Tibial artery (tissue), 4 donors: ENCODE results near the gene COPB2.
A peak's percentile ranks its signal among the peaks of the same experiment; 100 is the strongest.

Source experiments
- DNase-seq, 2 donors: peaks; one replicate each; pipeline ENCODE4 v3.0.0-alpha.2; 2019
- H3K27ac ChIP-seq, 2 donors: fragments of 200-600 bp; sonication (generic) in 1 of 2; 1 replicate in 1 of 2; 2 replicates in 1 of 2; pipeline ENCODE4 v1.5.1; 2018 to 2019; ENCODE audit warnings: mild to moderate bottlenecking in 1 of 2
- H3K27me3 ChIP-seq, 2 donors: fragments of 200-600 bp; sonication (generic) in 1 of 2; one replicate each; pipeline versions ENCODE4 v1.5.1 to v1.6.0; 2016 to 2019
- H3K36me3 ChIP-seq, 3 donors: fragments of 200-600 bp; sonication (generic) in 2 of 3; one replicate each; pipeline ENCODE4 v1.5.1; 2016 to 2019; ENCODE audit warnings: mild to moderate bottlenecking in 2 of 3
- H3K4me1 ChIP-seq, 4 donors: fragments of 200-600 bp; sonication (generic) in 2 of 4; 1 replicate in 3 of 4; 2 replicates in 1 of 4; pipeline ENCODE4 v1.5.1; 2016 to 2019
- H3K4me3 ChIP-seq, 2 donors: fragments of 200-600 bp; sonication (generic) in 1 of 2; 1 replicate in 1 of 2; 2 replicates in 1 of 2; pipeline ENCODE4 v1.5.1; 2018 to 2019; ENCODE audit warnings: mild to moderate bottlenecking in 2 of 2
- H3K9me3 ChIP-seq, 3 donors: fragments of 200-600 bp; sonication (generic) in 1 of 3; one replicate each; pipeline ENCODE4 v1.5.1; 2016 to 2019
- CTCF ChIP-seq, 2 experiments: fragments of 200-600 bp in 1 of 2; fragments of 450-650 bp in 1 of 2; IDR thresholded peaks; one replicate each; pipeline ENCODE4 v1.5.1; 2017 to 2019; ENCODE audit warnings: antibody characterized with exemption in 2 of 2, mild to moderate bottlenecking in 1 of 2, moderate library complexity in 1 of 2
- intact Hi-C: fragments of 100-400 bp; cut with DNase I; formaldehyde crosslinking; loops from one replicate; pipeline ENCODE4 v1.15.0; 2023; ENCODE audit warnings: low total_unique reads

The COPB2 gene

GRCh38 chr3:139323146-139323545 lies 66.3 kb downstream of the COPB2 start:
- Histone ChIP-seq H3K4me1 (no peaks in the 10 kb centered on the region), H3K27ac (no peak overlapping the region), H3K36me3 (no peaks in the 10 kb centered on the region), H3K27me3 (peaks cover 0 to 11% of the 10 kb centered on the region in 2 donors), H3K9me3 (no peaks in the 10 kb centered on the region), H3K4me3 (no peak overlapping the region)
- no peak for TF ChIP-seq CTCF (IDR thresholded peaks at IDR 0.05)
- no peak for DNase-seq
- intact Hi-C loops = loop anchor here (5.0 to 10.0 kb wide), 2 partner anchors 216 to 388 kb away; no protein-coding TSS in a partner anchor

GRCh38 chr3:139322346-139322745 lies 67.1 kb downstream of the COPB2 start:
- H3K27ac ChIP-seq = no peak overlapping the region
- H3K4me3 ChIP-seq = no peak overlapping the region
- TF ChIP-seq CTCF (IDR thresholded peaks at IDR 0.05) = no peak
- no peaks in the 10 kb centered on the region for H3K9me3 ChIP-seq
- peaks cover 0 to 15% of the 10 kb centered on the region in 2 donors for H3K27me3 ChIP-seq
- no peaks in the 10 kb centered on the region for H3K36me3 ChIP-seq
- H3K4me1 ChIP-seq = no peaks in the 10 kb centered on the region
- intact Hi-C loops = loop anchor here (5.0 to 10.0 kb wide), 2 partner anchors 215 to 388 kb away; no protein-coding TSS in a partner anchor
- no peak for DNase-seq

- intact Hi-C loops = loop anchor here (5.0 to 10.0 kb wide), 2 partner anchors 213 to 386 kb away; no protein-coding TSS in a partner anchor
- H3K4me1 ChIP-seq = no peaks in the 10 kb centered on the region
Observed at GRCh38 chr3:139320551-139321309, 68.7 kb downstream of the COPB2 start.

DNA sequence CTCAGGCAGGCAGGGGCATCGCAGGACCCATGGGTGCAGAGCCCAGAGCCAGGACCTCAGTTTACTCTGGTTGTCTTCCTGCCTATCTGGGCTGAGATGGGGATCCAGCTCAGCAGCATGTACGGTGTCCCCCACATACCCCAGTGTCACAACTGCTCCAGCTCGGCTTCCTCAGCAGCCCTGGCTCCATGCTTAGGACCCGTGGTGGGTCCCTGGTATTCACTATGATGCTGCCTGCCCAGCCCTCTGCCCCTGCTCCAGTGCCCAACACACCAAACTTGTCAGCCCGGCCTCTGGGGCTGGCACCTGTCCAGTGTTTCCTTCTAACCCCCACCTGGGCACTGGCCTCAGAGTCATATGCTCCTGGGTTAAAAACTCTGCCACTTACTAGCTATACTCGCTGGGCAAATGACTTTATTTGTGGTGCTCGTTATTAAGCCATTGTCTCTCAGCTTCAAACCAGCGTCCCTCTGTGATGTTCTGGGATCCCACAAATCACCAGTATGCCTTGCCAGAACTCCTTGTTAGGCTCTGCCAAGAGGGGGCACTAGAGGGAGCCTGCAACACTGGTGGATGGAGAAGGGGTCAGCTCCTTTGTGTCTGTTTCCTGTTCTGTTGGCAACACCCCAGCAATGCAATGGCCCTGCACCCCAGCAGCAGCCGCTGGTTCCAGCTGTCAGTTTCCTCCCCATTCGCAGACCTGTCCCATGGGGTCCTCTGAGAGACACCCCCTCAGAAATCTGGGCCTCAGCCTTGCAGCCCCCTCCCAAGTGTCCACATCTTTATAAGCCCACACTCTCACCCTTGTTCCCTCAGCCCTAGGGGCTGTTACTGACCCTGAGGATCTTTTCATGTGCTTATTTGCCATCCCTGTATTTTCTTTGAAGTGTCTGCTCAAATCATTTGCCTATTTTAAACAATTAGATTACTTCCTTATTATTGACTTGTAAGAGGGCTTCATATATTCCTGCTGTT lies 69.7 kb downstream of the COPB2 start:
- Histone ChIP-seq H3K4me1 (no peaks in the 10 kb centered on the region), H3K4me3 (no peak overlapping the region), H3K27me3 (peaks cover 0 to 15% of the 10 kb centered on the region in 2 donors), H3K36me3 (no peaks in the 10 kb centered on the region), H3K9me3 (no peaks in the 10 kb centered on the region), H3K27ac (no peak overlapping the region)
- TF ChIP-seq CTCF (IDR thresholded peaks at IDR 0.05) = no peak
- DNase-seq = no peak
- intact Hi-C loops = loop anchor here (5.0 to 10.0 kb wide), 2 partner anchors 212 to 385 kb away; no protein-coding TSS in a partner anchor

More at GRCh38 chr3:139320551-139321309, 68.7 kb downstream of the COPB2 start:
- Histone ChIP-seq H3K9me3 (no peaks in the 10 kb centered on the region), H3K36me3 (no peaks in the 10 kb centered on the region), H3K27ac (no peak overlapping the region), H3K4me3 (no peak overlapping the region), H3K27me3 (peaks cover 0 to 15% of the 10 kb centered on the region in 2 donors)
- no peak for TF ChIP-seq CTCF (IDR thresholded peaks at IDR 0.05)
- DNase-seq = peak in 1 of 2 donors; percentile 21

GRCh38 chr3:139318826-139319225 lies 70.6 kb downstream of the COPB2 start:
- DNase-seq = no peak

More at GRCh38 chr3:139318826-139319225, 70.6 kb downstream of the COPB2 start:
- H3K27ac ChIP-seq = no peak overlapping the region
- H3K27me3 ChIP-seq = peaks cover 0 to 20% of the 10 kb centered on the region in 2 donors
- no peak for TF ChIP-seq CTCF (IDR thresholded peaks at IDR 0.05)
- no peaks in the 10 kb centered on the region for H3K36me3 ChIP-seq
- intact Hi-C loops = no loop called here
- H3K4me3 ChIP-seq = no peak overlapping the region
- H3K9me3 ChIP-seq = no peaks in the 10 kb centered on the region
- H3K4me1 ChIP-seq = no peaks in the 10 kb centered on the region
